ENCODE measurements around the gene HYAL2.

HYAL2 gene

GRCh38 chr3:50278123-50278879 lies 44.2 kb downstream of the HYAL2 start:
- TF ChIP-seq YY1 (IDR thresholded peaks at IDR 0.05; ENCODE audit: insufficient read depth, insufficient read length): no peak
- no peak for TF ChIP-seq ZNF274 (IDR thresholded peaks at IDR 0.05; ENCODE audit: low read depth, low read length)
- Histone ChIP-seq H3K4me3 (ENCODE audit: insufficient read length, low read depth) (no peak overlapping the region), H3K36me3 (ENCODE audit: insufficient read depth, insufficient read length, low read length) (peaks cover 58% of the 10 kb centered on the region), H3K27me3 (ENCODE audit: insufficient read depth, insufficient read length) (no peaks in the 10 kb centered on the region), H3K4me1 (ENCODE audit: insufficient read depth, insufficient read length) (peaks cover 19% of the 10 kb centered on the region), H3K9me3 (ENCODE audit: insufficient read depth, low read length) (no peaks in the 10 kb centered on the region), H3K9ac (ENCODE audit: insufficient read length, low read depth) (peak overlapping the region; percentile 57)
- no peak for DNase-seq (ENCODE audit: low read depth, low spot score)

- no peak for TF ChIP-seq SUZ12 (IDR thresholded peaks at IDR 0.05; ENCODE audit: extremely low read depth, insufficient read depth, insufficient read length)
- TF ChIP-seq ZNF274 (IDR thresholded peaks at IDR 0.05; ENCODE audit: low read depth, low read length): no peak
- TF ChIP-seq YY1 (IDR thresholded peaks at IDR 0.05; ENCODE audit: insufficient read depth, insufficient read length): no peak
- peaks cover 63% of the 10 kb centered on the region for H3K36me3 ChIP-seq (ENCODE audit: insufficient read depth, insufficient read length, low read length)
- no peak for DNase-seq (ENCODE audit: low read depth, low spot score)
- H3K9me3 ChIP-seq (ENCODE audit: insufficient read depth, low read length): no peaks in the 10 kb centered on the region
- H3K27me3 ChIP-seq (ENCODE audit: insufficient read depth, insufficient read length): no peaks in the 10 kb centered on the region
- no peak overlapping the region for H3K9ac ChIP-seq (ENCODE audit: insufficient read length, low read depth)
- H3K4me3 ChIP-seq (ENCODE audit: insufficient read length, low read depth): no peak overlapping the region
- H3K4me1 ChIP-seq (ENCODE audit: insufficient read depth, insufficient read length): peaks cover 22% of the 10 kb centered on the region
Observed at GRCh38 chr3:50276762-50277101, 45.8 kb downstream of the HYAL2 start.

- Histone ChIP-seq H3K4me3 (ENCODE audit: insufficient read length, low read depth) (no peak overlapping the region), H3K36me3 (ENCODE audit: insufficient read depth, insufficient read length, low read length) (peaks cover 68% of the 10 kb centered on the region), H3K4me1 (ENCODE audit: insufficient read depth, insufficient read length) (peaks cover 28% of the 10 kb centered on the region), H3K9me3 (ENCODE audit: insufficient read depth, low read length) (no peaks in the 10 kb centered on the region), H3K27me3 (ENCODE audit: insufficient read depth, insufficient read length) (no peaks in the 10 kb centered on the region), H3K9ac (ENCODE audit: insufficient read length, low read depth) (no peak overlapping the region)
- TF ChIP-seq YY1 (IDR thresholded peaks at IDR 0.05; ENCODE audit: insufficient read depth, insufficient read length) (no peak), SUZ12 (IDR thresholded peaks at IDR 0.05; ENCODE audit: extremely low read depth, insufficient read depth, insufficient read length) (no peak), ZNF274 (IDR thresholded peaks at IDR 0.05; ENCODE audit: low read depth, low read length) (no peak)
- DNase-seq (ENCODE audit: low read depth, low spot score): no peak
Observed at GRCh38 chr3:50275996-50276761, 46.4 kb downstream of the HYAL2 start.

GRCh38 chr3:50275141-50275995 lies 47.2 kb downstream of the HYAL2 start:
- Histone ChIP-seq H3K36me3 (ENCODE audit: insufficient read depth, insufficient read length, low read length) (peaks cover 76% of the 10 kb centered on the region), H3K4me3 (ENCODE audit: insufficient read length, low read depth) (no peak overlapping the region), H3K27me3 (ENCODE audit: insufficient read depth, insufficient read length) (no peaks in the 10 kb centered on the region), H3K9ac (ENCODE audit: insufficient read length, low read depth) (no peak overlapping the region), H3K9me3 (ENCODE audit: insufficient read depth, low read length) (no peaks in the 10 kb centered on the region), H3K4me1 (ENCODE audit: insufficient read depth, insufficient read length) (peaks cover 32% of the 10 kb centered on the region)
- TF ChIP-seq SUZ12 (IDR thresholded peaks at IDR 0.05; ENCODE audit: extremely low read depth, insufficient read depth, insufficient read length) (no peak), YY1 (IDR thresholded peaks at IDR 0.05; ENCODE audit: insufficient read depth, insufficient read length) (no peak), ZNF274 (IDR thresholded peaks at IDR 0.05; ENCODE audit: low read depth, low read length) (no peak)
- no peak for DNase-seq (ENCODE audit: low read depth, low spot score)

- Histone ChIP-seq H3K36me3 (ENCODE audit: insufficient read depth, insufficient read length, low read length) (peaks cover 80% of the 10 kb centered on the region), H3K4me1 (ENCODE audit: insufficient read depth, insufficient read length) (peaks cover 40% of the 10 kb centered on the region), H3K4me3 (ENCODE audit: insufficient read length, low read depth) (no peak overlapping the region), H3K9me3 (ENCODE audit: insufficient read depth, low read length) (no peaks in the 10 kb centered on the region), H3K27me3 (ENCODE audit: insufficient read depth, insufficient read length) (no peaks in the 10 kb centered on the region), H3K9ac (ENCODE audit: insufficient read length, low read depth) (no peak overlapping the region)
- no peak for TF ChIP-seq SUZ12 (IDR thresholded peaks at IDR 0.05; ENCODE audit: extremely low read depth, insufficient read depth, insufficient read length)
- no peak for TF ChIP-seq ZNF274 (IDR thresholded peaks at IDR 0.05; ENCODE audit: low read depth, low read length)
- no peak for TF ChIP-seq YY1 (IDR thresholded peaks at IDR 0.05; ENCODE audit: insufficient read depth, insufficient read length)
- DNase-seq (ENCODE audit: low read depth, low spot score): peak; percentile 73
Observed at GRCh38 chr3:50274371-50275104, 48.0 kb downstream of the HYAL2 start.

GRCh38 chr3:50273689-50274065 lies 48.9 kb downstream of the HYAL2 start:
- no peak for DNase-seq (ENCODE audit: low read depth, low spot score)
- peaks cover 74% of the 10 kb centered on the region for H3K36me3 ChIP-seq (ENCODE audit: insufficient read depth, insufficient read length, low read length)
- peaks cover 41% of the 10 kb centered on the region for H3K4me1 ChIP-seq (ENCODE audit: insufficient read depth, insufficient read length)
- TF ChIP-seq ZNF274 (IDR thresholded peaks at IDR 0.05; ENCODE audit: low read depth, low read length) (no peak), SUZ12 (IDR thresholded peaks at IDR 0.05; ENCODE audit: extremely low read depth, insufficient read depth, insufficient read length) (no peak), YY1 (IDR thresholded peaks at IDR 0.05; ENCODE audit: insufficient read depth, insufficient read length) (no peak)
- H3K9me3 ChIP-seq (ENCODE audit: insufficient read depth, low read length): no peaks in the 10 kb centered on the region
- no peaks in the 10 kb centered on the region for H3K27me3 ChIP-seq (ENCODE audit: insufficient read depth, insufficient read length)
- peak overlapping the region; percentile 53 for H3K9ac ChIP-seq (ENCODE audit: insufficient read length, low read depth)
- no peak overlapping the region for H3K4me3 ChIP-seq (ENCODE audit: insufficient read length, low read depth)
